GM06990 (cell line): ENCODE results near the gene CXCL12.

Experiments
- DNase-seq: peaks from one replicate; pipeline ENCODE4 v3.0.0-alpha.2; 2011; ENCODE audit not compliant: insufficient read length; ENCODE audit errors: extremely low read depth
- H3K27me3 ChIP-seq: replicated peaks from 2 replicates; pipeline ENCODE4 v1.6.0; 2011; ENCODE audit warnings: low read length; ENCODE audit not compliant: control insufficient read depth, insufficient read depth
- H3K36me3 ChIP-seq: 2 replicates; pipeline ENCODE4 v1.5.1; 2011; ENCODE audit warnings: low read length; ENCODE audit not compliant: control insufficient read depth, insufficient read depth
- H3K4me3 ChIP-seq: replicated peaks from 2 replicates; pipeline ENCODE4 v1.5.1; 2011; ENCODE audit warnings: low read depth, mild to moderate bottlenecking, control low read depth, low read length
- CTCF ChIP-seq: IDR thresholded peaks from 2 replicates; pipeline ENCODE4 v1.5.1; 2011; ENCODE audit warnings: low read length, control low read depth, mild to moderate bottlenecking, inconsistent platforms; ENCODE audit not compliant: insufficient read depth, poor library complexity, severe bottlenecking

CXCL12 gene

GRCh38 chr10:44348496-44348895 is 36.4 kb downstream of the CXCL12 start:
- DNase-seq, result no peak
- H3K36me3 ChIP-seq, result no peaks in the 10 kb centered on the region
- H3K27me3 ChIP-seq, result no peaks in the 10 kb centered on the region; the same call in 1 of the 2 replicates
- H3K4me3 ChIP-seq, result no peak overlapping the region
- TF ChIP-seq CTCF, result no peak

- no peak overlapping the region for H3K4me3 ChIP-seq
- no peak for DNase-seq
- no peaks in the 10 kb centered on the region; the same call in 1 of the 2 replicates for H3K27me3 ChIP-seq
- H3K36me3 ChIP-seq, result no peaks in the 10 kb centered on the region
- no peak for TF ChIP-seq CTCF
These were observed 37.1 kb downstream of the CXCL12 start for GRCh38 chr10:44347609-44348400.

- H3K4me3 ChIP-seq, result no peak overlapping the region
- no peak for TF ChIP-seq CTCF
- H3K36me3 ChIP-seq, result no peaks in the 10 kb centered on the region
- no peaks in the 10 kb centered on the region for H3K27me3 ChIP-seq
- DNase-seq, result no peak
These were observed 40.2 kb downstream of the CXCL12 start for GRCh38 chr10:44344727-44345126.

GRCh38 chr10:44343843-44344242 is 41.1 kb downstream of the CXCL12 start:
- TF ChIP-seq CTCF, result no peak

GRCh38 chr10:44341886-44342285 is 43.0 kb downstream of the CXCL12 start:
- DNase-seq, result no peak
- Histone ChIP-seq H3K4me3 (no peak overlapping the region), H3K27me3 (no peaks in the 10 kb centered on the region), H3K36me3 (no peaks in the 10 kb centered on the region)
- no peak for TF ChIP-seq CTCF

More at GRCh38 chr10:44343843-44344242, 41.1 kb downstream of the CXCL12 start:
- Histone ChIP-seq H3K4me3 (no peak overlapping the region), H3K36me3 (no peaks in the 10 kb centered on the region), H3K27me3 (no peaks in the 10 kb centered on the region)
- DNase-seq, result no peak
